CD4-positive, alpha-beta memory T cell (primary cell): ENCODE measurements around the gene PET100. TPM values are rescaled to one million over a fixed set of nuclear protein-coding genes. Genes with fewer than 3 reads are reported as not detected.

ENCODE experiments used
- CTCF ChIA-PET: fragments of 350-600 bp; sonication (Branson Sonifier 250); formaldehyde crosslinking; loops from one replicate; lab custom pipeline; 2021; ENCODE audit warnings: inconsistent platforms; ENCODE audit not compliant: partially characterized antibody; lab: Charles Lee
- POLR2A ChIA-PET: fragments of 350-600 bp; sonication (Branson Sonifier 250); formaldehyde crosslinking; loops from one replicate; lab custom pipeline; 2021; ENCODE audit not compliant: partially characterized antibody; lab: Charles Lee
- DNase-seq, 5 donors: peaks; one replicate each; pipeline versions ENCODE4 v3.0.0 to v3.0.0-alpha.2; 2020 to 2022; ENCODE audit warnings: mixed read lengths in 1 of 5
- H3K27ac ChIP-seq: one replicate; pipeline ENCODE4 v1.7.0; 2013; ENCODE audit warnings: low read depth, low read length
- H3K27me3 ChIP-seq: 2 replicates; pipeline ENCODE4 v1.7.0; 2013; ENCODE audit warnings: mild to moderate bottlenecking, low read length, moderate library complexity; ENCODE audit not compliant: insufficient read depth
- H3K36me3 ChIP-seq: 2 replicates; pipeline ENCODE4 v1.7.0; 2013; ENCODE audit warnings: mild to moderate bottlenecking, low read length, moderate library complexity; ENCODE audit not compliant: insufficient read depth
- H3K4me1 ChIP-seq: 2 replicates; pipeline ENCODE4 v1.7.0; 2013; ENCODE audit warnings: mild to moderate bottlenecking, low read length, moderate library complexity; ENCODE audit not compliant: insufficient read depth
- H3K4me3 ChIP-seq, 2 donors: one replicate each; pipeline ENCODE4 v1.7.0; 2013; ENCODE audit warnings: low read length in 2 of 2, mild to moderate bottlenecking in 1 of 2
- H3K9me3 ChIP-seq, 2 donors: one replicate each; pipeline ENCODE4 v1.7.0; 2013; ENCODE audit warnings: low read length in 2 of 2, control low read depth in 1 of 2; ENCODE audit not compliant: control insufficient read depth in 1 of 2
- H3K27ac Mint-ChIP-seq, 7 donors: one replicate each; pipeline ENCODE4 v1.8.0; 2020 to 2021; ENCODE audit warnings: mixed read lengths in 7 of 7, mild to moderate bottlenecking in 6 of 7, inconsistent platforms in 3 of 7, moderate library complexity in 3 of 7
- H3K27me3 Mint-ChIP-seq, 2 donors: one replicate each; pipeline ENCODE4 v1.8.0; 2020 to 2021; ENCODE audit warnings: mixed read lengths in 2 of 2
- H3K36me3 Mint-ChIP-seq, 2 donors: one replicate each; pipeline ENCODE4 v1.8.0; 2020 to 2021; ENCODE audit warnings: mixed read lengths in 2 of 2, inconsistent platforms in 1 of 2, mild to moderate bottlenecking in 1 of 2
- H3K4me1 Mint-ChIP-seq, 4 donors: one replicate each; pipeline ENCODE4 v1.8.0; 2020 to 2021; ENCODE audit warnings: mixed read lengths in 4 of 4, mild to moderate bottlenecking in 1 of 4
- H3K4me3 Mint-ChIP-seq, 8 donors: one replicate each; pipeline ENCODE4 v1.8.0; 2020 to 2021; ENCODE audit warnings: mixed read lengths in 8 of 8, mild to moderate bottlenecking in 7 of 8, moderate library complexity in 6 of 8, inconsistent platforms in 3 of 8
- H3K9me3 Mint-ChIP-seq, 8 donors: one replicate each; pipeline ENCODE4 v1.8.0; 2020 to 2021; ENCODE audit warnings: mixed read lengths in 8 of 8, mild to moderate bottlenecking in 5 of 8, inconsistent platforms in 3 of 8, moderate library complexity in 1 of 8
- intact Hi-C: fragments of 100-400 bp; cut with micrococcal nuclease; formaldehyde crosslinking; loops from one replicate; pipeline ENCODE4 v1.15.1; 2023
- polyA plus RNA-seq, 2 donors: library from polyadenylated mRNA; unstranded; fragments of 300-500 nt; fragmentation: Illumina TruSeq; gene quantifications; one replicate each; pipeline ENCODE4 v1.2.3, GENCODE V29; 2021
- total RNA-seq, 2 experiments: library from RNA; stranded (reverse); gene quantifications; one replicate each; pipeline ENCODE4 v1.2.3, GENCODE V29; 2021

The PET100 gene
- total and polyA plus RNA-seq, 4 experiments from 2014 or later, result 120 to 279 (median 135) TPM

DNA sequence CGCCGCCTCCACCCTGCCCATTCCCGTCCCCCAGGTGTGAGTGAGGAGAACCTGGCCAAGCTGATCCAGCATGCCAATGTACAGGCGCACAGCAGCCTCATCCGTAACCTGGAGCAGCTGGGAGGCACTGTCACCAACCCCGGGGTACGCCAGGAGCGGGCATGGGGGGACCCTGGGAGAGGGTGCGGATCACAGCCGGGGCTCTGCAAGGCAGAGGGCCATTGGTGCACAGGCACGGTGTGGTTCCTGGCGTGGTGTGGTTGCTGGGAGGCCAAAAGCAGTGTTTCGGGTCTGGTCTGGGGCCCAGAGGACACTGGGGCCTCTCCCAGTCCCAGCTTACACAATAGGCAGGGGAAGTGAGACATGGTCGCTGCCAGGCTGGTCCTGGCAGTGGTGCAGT lies 15.6 kb downstream of the PET100 start:
- ChIA-PET POLR2A (interaction anchor here (1.3 to 1.5 kb wide), 3 partner anchors 8 to 16 kb away, joined by 3 to 4 read pairs (median 4); partner anchors contain the start of genes PET100 and XAB2), CTCF (no interaction called here)
- Histone ChIP-seq H3K27ac (no peak overlapping the region), H3K9me3 (no peaks in the 10 kb centered on the region), H3K36me3 (peaks cover 25% of the 10 kb centered on the region), H3K27me3 (no peaks in the 10 kb centered on the region), H3K4me1 (no peaks in the 10 kb centered on the region), H3K4me3 (no peak overlapping the region)
- Mint-ChIP-seq H3K36me3 (peaks cover 8 to 10% of the 10 kb centered on the region in 2 donors), H3K9me3 (no peaks in the 10 kb centered on the region), H3K4me3 (no peak overlapping the region), H3K27ac (no peak overlapping the region), H3K4me1 (peaks cover 0 to 5% (median 2%) of the 10 kb centered on the region in 4 donors), H3K27me3 (no peaks in the 10 kb centered on the region)
- intact Hi-C loops, result no loop called here
- no peak for DNase-seq

DNA sequence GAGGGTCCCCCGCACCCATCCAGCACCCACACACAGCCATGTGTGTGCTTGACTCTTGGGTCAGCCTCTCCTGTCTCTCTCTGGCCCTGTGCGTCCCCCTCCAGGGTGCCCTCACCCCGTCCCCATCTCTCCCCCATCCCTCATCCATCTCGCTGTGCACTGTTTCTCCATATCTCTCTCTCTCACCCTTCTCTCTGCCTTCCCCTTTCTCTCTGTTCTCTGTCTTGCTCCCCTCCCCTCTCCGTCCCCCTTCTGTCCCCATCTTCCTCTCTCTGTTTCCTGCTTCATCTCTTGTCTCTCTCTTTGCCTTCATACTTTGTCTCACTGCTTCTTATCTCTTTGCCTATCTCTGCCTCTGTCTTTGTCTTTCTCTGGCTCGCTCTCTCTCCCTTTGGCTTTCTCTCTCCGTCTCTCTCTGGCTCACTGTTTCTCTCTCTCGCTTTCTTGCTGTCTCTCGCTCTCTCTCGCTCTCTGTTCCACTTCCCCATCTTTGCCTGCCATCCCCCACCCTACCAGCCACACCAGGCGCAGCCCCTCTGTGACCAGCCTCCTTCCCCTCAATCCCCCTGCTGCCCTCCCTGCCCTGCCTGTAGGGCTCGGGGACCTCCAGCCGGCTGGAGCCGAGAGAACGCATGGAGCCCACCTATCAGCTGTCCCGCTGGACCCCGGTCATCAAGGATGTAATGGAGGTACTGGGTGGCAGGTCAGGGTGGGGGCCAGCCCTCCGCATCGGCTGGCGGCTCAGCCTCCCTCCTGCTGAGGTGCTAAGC lies 16.2 kb downstream of the PET100 start:
- H3K27ac Mint-ChIP-seq, result no peak overlapping the region
- Histone ChIP-seq H3K9me3 (no peaks in the 10 kb centered on the region), H3K27ac (no peak overlapping the region), H3K4me1 (no peaks in the 10 kb centered on the region), H3K36me3 (peaks cover 19% of the 10 kb centered on the region), H3K27me3 (no peaks in the 10 kb centered on the region), H3K4me3 (no peak overlapping the region)
- POLR2A ChIA-PET, result interaction anchor here (1.5 kb wide), 1 partner anchor 12 kb away, joined by 4 read pairs; no protein-coding TSS in a partner anchor
- CTCF ChIA-PET, result no interaction called here
- no peaks in the 10 kb centered on the region for H3K9me3 Mint-ChIP-seq
- no peak for DNase-seq
- H3K27me3 Mint-ChIP-seq, result no peaks in the 10 kb centered on the region
- H3K4me3 Mint-ChIP-seq, result no peak overlapping the region
- peaks cover 0 to 2% (median 0%) of the 10 kb centered on the region in 4 donors for H3K4me1 Mint-ChIP-seq
- intact Hi-C loops, result no loop called here
- H3K36me3 Mint-ChIP-seq, result peaks cover 8 to 10% of the 10 kb centered on the region in 2 donors

- H3K27me3 ChIP-seq, result no peaks in the 10 kb centered on the region
- H3K27ac ChIP-seq, result no peak overlapping the region
- Mint-ChIP-seq H3K27ac (no peak overlapping the region), H3K27me3 (no peaks in the 10 kb centered on the region), H3K4me1 (peaks cover 0 to 2% (median 0%) of the 10 kb centered on the region in 4 donors), H3K9me3 (no peaks in the 10 kb centered on the region), H3K4me3 (no peak overlapping the region), H3K36me3 (peaks cover 8 to 10% of the 10 kb centered on the region in 2 donors)
- DNase-seq, result no peak
- POLR2A ChIA-PET, result no interaction called here
- no peak overlapping the region for H3K4me3 ChIP-seq
- peaks cover 18% of the 10 kb centered on the region for H3K36me3 ChIP-seq
- H3K4me1 ChIP-seq, result no peaks in the 10 kb centered on the region
- H3K9me3 ChIP-seq, result no peaks in the 10 kb centered on the region
- intact Hi-C loops, result no loop called here
- CTCF ChIA-PET, result no interaction called here
Observed at GRCh38 chr19:7646426-7646700, 16.8 kb downstream of the PET100 start.

DNA sequence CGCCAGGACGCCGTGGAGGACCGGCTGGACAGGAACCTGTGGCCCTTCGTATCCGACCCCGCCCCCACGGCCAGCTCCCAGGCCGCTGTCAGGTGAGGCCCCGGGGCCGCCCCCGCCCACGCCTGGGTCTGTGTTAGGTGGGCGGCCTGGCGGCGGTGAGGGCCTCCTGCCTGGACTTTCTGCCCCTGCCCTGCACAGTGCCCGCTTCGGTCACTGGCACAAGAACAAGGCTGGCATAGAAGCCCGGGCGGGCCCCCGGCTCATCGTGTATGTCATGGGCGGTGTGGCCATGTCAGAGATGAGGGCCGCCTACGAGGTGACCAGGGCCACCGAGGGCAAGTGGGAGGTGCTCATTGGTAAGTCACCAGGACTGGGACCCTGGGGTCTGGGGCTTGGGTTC lies 17.6 kb downstream of the PET100 start:
- CTCF ChIA-PET, result no interaction called here

GRCh38 chr19:7648265-7649014 lies 18.8 kb downstream of the PET100 start:
- H3K4me1 Mint-ChIP-seq, result peaks cover 8 to 13% (median 10%) of the 10 kb centered on the region in 4 donors
- ChIA-PET POLR2A (interaction anchor here (1.6 to 1.7 kb wide), 2 partner anchors 11 to 19 kb away, joined by 5 read pairs; partner anchors contain the start of genes PET100 and XAB2), CTCF (interaction anchor here (0.7 to 4.1 kb wide), 4 partner anchors 13 to 152 kb away, joined by 3 to 20 read pairs (median 4); partner anchors contain the start of gene TRAPPC5)
- intact Hi-C loops, result no loop called here
- H3K36me3 Mint-ChIP-seq, result peaks cover 8 to 10% of the 10 kb centered on the region in 2 donors
- Histone ChIP-seq H3K36me3 (peaks cover 10% of the 10 kb centered on the region), H3K4me3 (no peak overlapping the region), H3K27ac (no peak overlapping the region), H3K9me3 (no peaks in the 10 kb centered on the region), H3K27me3 (no peaks in the 10 kb centered on the region), H3K4me1 (peaks cover 5% of the 10 kb centered on the region)
- no peak for DNase-seq
- H3K9me3 Mint-ChIP-seq, result peaks cover 0 to 4% (median 0%) of the 10 kb centered on the region in 8 donors
- no peak overlapping the region for H3K4me3 Mint-ChIP-seq
- no peaks in the 10 kb centered on the region for H3K27me3 Mint-ChIP-seq
- peak overlapping the region in 2 of 7 donors; percentile 21 to 60 for H3K27ac Mint-ChIP-seq

More for the DNA sequence above, 17.6 kb downstream of the PET100 start:
- no peak overlapping the region for H3K4me3 Mint-ChIP-seq
- H3K36me3 ChIP-seq, result peaks cover 17% of the 10 kb centered on the region
- DNase-seq, result peak in 1 of 5 donors; percentile 43
- H3K9me3 ChIP-seq, result no peaks in the 10 kb centered on the region
- peaks cover 8 to 10% of the 10 kb centered on the region in 2 donors for H3K36me3 Mint-ChIP-seq
- H3K27ac ChIP-seq, result no peak overlapping the region
- intact Hi-C loops, result no loop called here
- H3K4me1 ChIP-seq, result peaks cover under 1% of the 10 kb centered on the region
- H3K27ac Mint-ChIP-seq, result no peak overlapping the region
- H3K9me3 Mint-ChIP-seq, result no peaks in the 10 kb centered on the region
- H3K4me1 Mint-ChIP-seq, result peaks cover 2 to 4% (median 3%) of the 10 kb centered on the region in 4 donors
- H3K27me3 ChIP-seq, result no peaks in the 10 kb centered on the region
- H3K4me3 ChIP-seq, result no peak overlapping the region
- H3K27me3 Mint-ChIP-seq, result no peaks in the 10 kb centered on the region
- POLR2A ChIA-PET, result no interaction called here

DNA sequence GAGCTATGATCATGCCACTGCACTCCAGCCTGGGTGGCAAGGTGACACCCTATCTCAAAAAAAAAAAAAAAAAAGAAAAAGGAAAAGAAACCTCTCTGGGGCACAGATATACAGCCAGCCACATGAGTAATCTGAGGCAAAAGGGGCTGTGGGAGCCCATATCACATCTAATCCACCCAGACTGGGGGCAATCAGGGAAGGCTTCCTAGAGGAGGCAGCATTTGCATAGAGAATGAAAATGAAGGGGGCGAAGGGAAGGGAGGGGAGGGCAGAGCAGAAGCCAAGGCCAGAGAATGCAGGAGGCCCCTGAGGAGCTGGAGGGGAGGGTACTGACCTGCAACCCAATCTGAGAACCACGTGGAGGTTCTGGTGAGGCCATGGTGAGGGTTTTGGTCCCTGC lies 20.6 kb downstream of the PET100 start:
- Histone ChIP-seq H3K4me1 (peaks cover 5% of the 10 kb centered on the region), H3K27me3 (no peaks in the 10 kb centered on the region), H3K4me3 (no peak overlapping the region), H3K9me3 (no peaks in the 10 kb centered on the region), H3K36me3 (peaks cover 3% of the 10 kb centered on the region), H3K27ac (no peak overlapping the region)
- intact Hi-C loops, result no loop called here
- POLR2A ChIA-PET, result interaction anchor here (1.6 kb wide), 1 partner anchor 21 kb away, joined by 5 read pairs; the partner anchor contains the start of genes PET100 and XAB2
- no peaks in the 10 kb centered on the region for H3K27me3 Mint-ChIP-seq
- H3K27ac Mint-ChIP-seq, result peak overlapping the region in 1 of 7 donors; percentile 81
- no peak for DNase-seq
- peaks cover 8 to 13% (median 10%) of the 10 kb centered on the region in 4 donors for H3K4me1 Mint-ChIP-seq
- H3K9me3 Mint-ChIP-seq, result peaks cover 0 to 4% (median 0%) of the 10 kb centered on the region in 8 donors
- H3K4me3 Mint-ChIP-seq, result no peak overlapping the region
- CTCF ChIA-PET, result interaction anchor here (0.6 to 4.1 kb wide), 4 partner anchors 14 to 960 kb away, joined by 3 to 20 read pairs (median 4); partner anchors contain the start of gene TRAPPC5
- H3K36me3 Mint-ChIP-seq, result peaks cover 6 to 8% of the 10 kb centered on the region in 2 donors
